IMR-90 (cell line): ENCODE measurements around the gene DUSP8. TPM values are rescaled to one million over a fixed set of nuclear protein-coding genes. Genes with fewer than 3 reads are reported as not detected.

ENCODE experiments used
- ATAC-seq: fragments of 200-7000 bp; cut with Tn5 transposase; 2 replicates; pipeline ENCODE4 v1.9.1; 2020; ENCODE audit warnings: low read depth, mild to moderate bottlenecking, moderate library complexity
- BruUV-seq: library from RNA; stranded (reverse); fragments of 400-500 nt; replicated peaks from 2 replicates; lab custom pipeline; 2021; lab: Mats Ljungman, UMichigan
- CTCF ChIA-PET: fragments of 300-600 bp; formaldehyde crosslinking; extraction: SDS; loops from one replicate; lab custom pipeline; 2021; ENCODE audit warnings: antibody characterized with exemption; lab: Yijun Ruan, JAX
- POLR2A ChIA-PET: fragments of 300-600 bp; sonication (Branson Sonifier 250); formaldehyde crosslinking; loops from one replicate; lab custom pipeline; 2022; ENCODE audit warnings: antibody characterized with exemption; ENCODE audit not compliant: unreplicated experiment; lab: Charles Lee
- DNase-seq: peaks from one replicate; pipeline ENCODE4 v3.0.0; 2013
- H2AFZ ChIP-seq: replicated peaks from 2 replicates; pipeline ENCODE3; 2013; ENCODE audit warnings: low read length, mild to moderate bottlenecking; ENCODE audit not compliant: poor library complexity
- H2AK5ac ChIP-seq: 2 replicates; pipeline ENCODE4 v1.6.1; 2013; ENCODE audit warnings: low read depth, low read length, inconsistent platforms
- H2AK9ac ChIP-seq: replicated peaks from 2 replicates; pipeline ENCODE3; 2013; ENCODE audit warnings: mild to moderate bottlenecking, low read depth, low read length, moderate library complexity; ENCODE audit not compliant: poor library complexity
- H2BK120ac ChIP-seq: 2 replicates; pipeline ENCODE4 v1.6.1; 2013; ENCODE audit warnings: low read depth, low read length, inconsistent platforms
- H2BK15ac ChIP-seq: 3 replicates; pipeline ENCODE4 v1.6.1; 2013; ENCODE audit warnings: low read depth, low read length, inconsistent platforms
- H2BK20ac ChIP-seq: 2 replicates; pipeline ENCODE4 v1.6.1; 2013; ENCODE audit warnings: low read depth, mild to moderate bottlenecking, inconsistent platforms, low read length, moderate library complexity
- H2BK5ac ChIP-seq: 2 replicates; pipeline ENCODE4 v1.6.1; 2013; ENCODE audit warnings: mild to moderate bottlenecking, low read depth, low read length, inconsistent platforms; ENCODE audit not compliant: poor library complexity, severe bottlenecking
- H3K14ac ChIP-seq: replicated peaks from 2 replicates; pipeline ENCODE4 v1.6.1; 2013; ENCODE audit warnings: low read depth, low read length, inconsistent platforms
- H3K18ac ChIP-seq: 2 replicates; pipeline ENCODE4 v1.6.1; 2013; ENCODE audit warnings: low read depth, low read length, control low read depth
- H3K23ac ChIP-seq: 2 replicates; pipeline ENCODE4 v1.6.1; 2013; ENCODE audit warnings: low read depth, low read length, inconsistent platforms
- H3K27ac ChIP-seq: 2 replicates; pipeline ENCODE4 v1.5.1; 2013; ENCODE audit warnings: mild to moderate bottlenecking, control low read depth, low read length; ENCODE audit not compliant: insufficient read depth
- H3K27me3 ChIP-seq: 2 replicates; pipeline ENCODE4 v1.6.1; 2013; ENCODE audit warnings: low read length; ENCODE audit not compliant: control insufficient read depth, insufficient read depth
- H3K36me3 ChIP-seq: 2 replicates; pipeline ENCODE4 v1.6.1; 2013; ENCODE audit warnings: low read length, mixed read lengths; ENCODE audit not compliant: control insufficient read depth, insufficient read depth
- H3K4ac ChIP-seq: 2 replicates; pipeline ENCODE4 v1.6.1; 2013; ENCODE audit warnings: low read depth, low read length, inconsistent platforms
- H3K4me1 ChIP-seq: 2 replicates; pipeline ENCODE4 v1.6.1; 2013; ENCODE audit warnings: low read length, mixed read lengths; ENCODE audit not compliant: control insufficient read depth, insufficient read depth
- H3K4me2 ChIP-seq: 2 replicates; pipeline ENCODE4 v1.6.1; 2013; ENCODE audit warnings: low read depth, mild to moderate bottlenecking, control low read depth, low read length, moderate library complexity
- H3K4me3 ChIP-seq: 2 replicates; pipeline ENCODE4 v1.5.1; 2013; ENCODE audit warnings: low read depth, mild to moderate bottlenecking, control low read depth, low read length, moderate library complexity; ENCODE audit not compliant: insufficient read depth
- H3K56ac ChIP-seq: 2 replicates; pipeline ENCODE4 v1.6.1; 2013; ENCODE audit warnings: low read length, inconsistent platforms; ENCODE audit not compliant: insufficient read depth; ENCODE audit errors: extremely low read depth
- H3K79me1 ChIP-seq, 2 experiments: 2 replicates each; pipeline ENCODE4 v1.6.1; 2013; ENCODE audit warnings: low read length in 2 of 2, inconsistent platforms in 1 of 2, low read depth in 1 of 2
- H3K9ac ChIP-seq: 2 replicates; pipeline ENCODE4 v1.6.1; 2013; ENCODE audit warnings: low read depth, low read length, control low read depth
- H3K9me1 ChIP-seq: 2 replicates; pipeline ENCODE4 v1.6.1; 2013; ENCODE audit warnings: low read length, inconsistent platforms; ENCODE audit not compliant: insufficient read depth
- H3K9me3 ChIP-seq: 2 replicates; pipeline ENCODE4 v1.6.1; 2013; ENCODE audit warnings: low read length; ENCODE audit not compliant: control insufficient read depth, insufficient read depth
- H4K20me1 ChIP-seq: 2 replicates; pipeline ENCODE4 v1.6.1; 2013; ENCODE audit warnings: low read length, inconsistent platforms; ENCODE audit not compliant: insufficient read depth
- H4K5ac ChIP-seq: 2 replicates; pipeline ENCODE4 v1.6.1; 2013; ENCODE audit warnings: mild to moderate bottlenecking, low read depth, low read length, control low read depth
- H4K8ac ChIP-seq, 2 experiments: 2 replicates each; pipeline ENCODE4 v1.6.1; 2013; ENCODE audit warnings: low read depth in 2 of 2, low read length in 2 of 2, control low read depth in 1 of 2, inconsistent platforms in 1 of 2
- H4K91ac ChIP-seq: 2 replicates; pipeline ENCODE4 v1.6.1; 2013; ENCODE audit warnings: low read depth, low read length, inconsistent platforms; ENCODE audit not compliant: insufficient read depth
- BHLHE40 ChIP-seq: fragments of 150-350 bp; IDR thresholded peaks from 2 replicates; pipeline ENCODE4 v1.6.1; 2016; ENCODE audit warnings: mild to moderate bottlenecking, low read depth, low read length
- CEBPB ChIP-seq: IDR thresholded peaks from 2 replicates; pipeline ENCODE4 v1.6.1; 2012; ENCODE audit warnings: low read depth, low read length, improper control_type of control experiment
- CHD1 ChIP-seq: IDR thresholded peaks from 2 replicates; pipeline ENCODE4 v1.6.1; 2012; ENCODE audit warnings: low read depth, low read length, improper control_type of control experiment
- CTCF ChIP-seq: conservative IDR thresholded peaks from 2 replicates; pipeline ENCODE4 v1.5.1; 2012; ENCODE audit warnings: mild to moderate bottlenecking, low read depth, low read length, improper control_type of control experiment
- FOS ChIP-seq: fragments of 150-350 bp; IDR thresholded peaks from 2 replicates; pipeline ENCODE4 v1.6.1; 2016; ENCODE audit warnings: low read depth, low read length
- MAFK ChIP-seq: IDR thresholded peaks from 2 replicates; pipeline ENCODE4 v1.6.1; 2012; ENCODE audit warnings: low read depth, low read length, improper control_type of control experiment
- MAZ ChIP-seq: IDR thresholded peaks from 2 replicates; pipeline ENCODE4 v1.6.1; 2012; ENCODE audit warnings: low read depth, mild to moderate bottlenecking, low read length, improper control_type of control experiment, moderate library complexity, borderline replicate concordance
- MXI1 ChIP-seq: IDR thresholded peaks from 2 replicates; pipeline ENCODE4 v1.6.1; 2012; ENCODE audit warnings: low read depth, mild to moderate bottlenecking, low read length, moderate library complexity, borderline replicate concordance
- NFE2L2 ChIP-seq: fragments of 150-350 bp; IDR thresholded peaks from 2 replicates; pipeline ENCODE4 v1.6.1; 2016; ENCODE audit warnings: low read depth, mild to moderate bottlenecking, low read length
- POLR2A ChIP-seq: IDR thresholded peaks from 2 replicates; pipeline ENCODE4 v1.6.1; 2012; ENCODE audit warnings: mild to moderate bottlenecking, low read depth, low read length
- RAD21 ChIP-seq: IDR thresholded peaks from 2 replicates; pipeline ENCODE4 v1.6.1; 2012; ENCODE audit warnings: low read length, improper control_type of control experiment
- RCOR1 ChIP-seq: IDR thresholded peaks from 2 replicates; pipeline ENCODE4 v1.6.1; 2012; ENCODE audit warnings: mild to moderate bottlenecking, low read length, improper control_type of control experiment; ENCODE audit not compliant: insufficient replicate concordance
- SMC3 ChIP-seq: fragments of 150-350 bp; IDR thresholded peaks from 2 replicates; pipeline ENCODE4 v1.6.1; 2016; ENCODE audit warnings: low read depth, mild to moderate bottlenecking, antibody characterized with exemption, low read length, moderate library complexity
- WGBS, 2 experiments: methylation state at CpG; one replicate each; pipeline versions ENCODE4 v1.1.5 to v1.1.7; 2013; ENCODE audit warnings: missing lambda C conversion rate in 2 of 2; ENCODE audit not compliant: insufficient read length in 1 of 2; ENCODE audit errors: extremely low coverage in 2 of 2; 5-methylcytosine and 5-hydroxymethylcytosine counted together
- dilution Hi-C: fragments of 300-500 bp; cut with HindIII; formaldehyde crosslinking; loops from one replicate; pipeline ENCODE4 v1.14.3; 2018; ENCODE audit warnings: low sequenced_read_pairs; ENCODE audit not compliant: unreplicated experiment
- in situ Hi-C: fragments of 300-500 bp; cut with MboI; formaldehyde crosslinking; loops from 3 replicates; pipeline ENCODE4 v1.14.3; 2019; ENCODE audit warnings: low sequenced_read_pairs, inconsistent platforms, mixed read lengths
- intact Hi-C: fragments of 100-400 bp; cut with micrococcal nuclease; formaldehyde crosslinking; loops from 2 replicates; pipeline ENCODE4 v1.10.0; 2022
- polyA plus RNA-seq, 3 experiments: library from polyadenylated mRNA; depleted of rRNA; stranded (reverse); fragments of >200 nt; gene quantifications; 2 replicates each; pipeline ENCODE4 v1.2.3, GENCODE V29; 2012; ENCODE audit warnings: low replicate concordance in 1 of 3
- total RNA-seq: library from RNA; depleted of rRNA; stranded (reverse); fragments of >200 nt; gene quantifications from 2 replicates; pipeline ENCODE4 v1.2.3, GENCODE V29; 2012
- TF ChIP-seq, protein P1 (sequence below): fragments of 150-350 bp; IDR thresholded peaks from 2 replicates; pipeline ENCODE4 v1.6.1; 2016; ENCODE audit warnings: low read depth, mild to moderate bottlenecking, low read length, moderate library complexity, borderline replicate concordance

Gene DUSP8
- total and polyA plus RNA-seq, 2 of the 4 experiments (the other 2 are of a cell fraction), result 0.72 to 4.2 TPM

DNA sequence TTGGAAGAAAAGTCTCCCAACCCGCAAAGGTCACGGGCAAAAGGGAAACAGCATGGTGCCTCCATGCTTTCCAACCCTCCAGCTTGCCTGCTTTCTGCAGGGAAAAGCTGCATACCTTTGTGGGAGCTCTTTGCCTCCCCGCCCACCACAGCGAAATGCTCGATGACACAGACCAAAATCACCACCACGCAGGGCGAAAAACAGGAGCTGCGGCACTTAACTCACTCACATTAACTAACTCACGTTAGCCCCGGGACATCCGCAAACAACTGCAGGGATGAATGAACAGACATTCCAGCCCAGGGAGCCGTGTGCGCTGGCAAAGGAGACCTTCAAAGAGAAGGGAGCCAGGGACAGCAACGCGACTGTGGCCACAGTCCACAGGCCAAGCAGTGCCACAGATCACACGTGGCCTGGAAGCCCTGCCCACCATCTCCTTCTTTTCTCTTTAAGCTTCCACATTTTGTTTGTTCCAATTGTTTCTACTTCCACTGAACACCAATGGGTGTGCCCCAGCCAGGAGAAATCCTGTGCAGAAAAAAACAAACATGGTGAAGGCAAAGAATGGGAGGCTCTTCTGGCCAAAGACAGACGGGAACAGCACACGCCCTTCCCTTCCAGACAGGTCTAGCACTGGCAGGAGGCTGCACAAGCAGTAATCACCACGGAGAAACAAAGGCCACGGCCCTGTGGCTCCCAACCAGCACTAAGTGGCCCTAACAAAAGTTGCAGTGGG lies 39.3 kb downstream of the DUSP8 start:
- no peak overlapping the region for H4K91ac ChIP-seq
- H2BK20ac ChIP-seq, result no peak overlapping the region
- no peak overlapping the region for H3K9ac ChIP-seq
- TF ChIP-seq RCOR1, result no peak
- TF ChIP-seq RAD21, result no peak
- TF ChIP-seq MAFK, result no peak
- no peak for TF ChIP-seq NFE2L2
- TF ChIP-seq CHD1, result no peak
- no peak for TF ChIP-seq FOS
- TF ChIP-seq POLR2A, result no peak
- no peak for TF ChIP-seq BHLHE40
- no peak for TF ChIP-seq CEBPB
- TF ChIP-seq CTCF, result no peak
- TF ChIP-seq MXI1, result no peak
- TF ChIP-seq, protein P1, sequence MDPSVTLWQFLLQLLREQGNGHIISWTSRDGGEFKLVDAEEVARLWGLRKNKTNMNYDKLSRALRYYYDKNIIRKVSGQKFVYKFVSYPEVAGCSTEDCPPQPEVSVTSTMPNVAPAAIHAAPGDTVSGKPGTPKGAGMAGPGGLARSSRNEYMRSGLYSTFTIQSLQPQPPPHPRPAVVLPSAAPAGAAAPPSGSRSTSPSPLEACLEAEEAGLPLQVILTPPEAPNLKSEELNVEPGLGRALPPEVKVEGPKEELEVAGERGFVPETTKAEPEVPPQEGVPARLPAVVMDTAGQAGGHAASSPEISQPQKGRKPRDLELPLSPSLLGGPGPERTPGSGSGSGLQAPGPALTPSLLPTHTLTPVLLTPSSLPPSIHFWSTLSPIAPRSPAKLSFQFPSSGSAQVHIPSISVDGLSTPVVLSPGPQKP, result no peak
- TF ChIP-seq SMC3, result no peak
- TF ChIP-seq MAZ, result no peak
- peaks cover 38 to 89% of the 10 kb centered on the region in 2 experiments for H3K79me1 ChIP-seq
- no TSS peak for BruUV-seq
- H3K9me3 ChIP-seq, result no peaks in the 10 kb centered on the region
- in situ Hi-C loops (no loop called here), dilution Hi-C loops (no loop called here), intact Hi-C loops (no loop called here)
- ATAC-seq (no peak), DNase-seq (no peak)
- H3K14ac ChIP-seq, result no peak overlapping the region
- POLR2A ChIA-PET, result no interaction called here
- H3K36me3 ChIP-seq, result peaks cover 9% of the 10 kb centered on the region
- peaks cover 19% of the 10 kb centered on the region for H3K9me1 ChIP-seq
- CTCF ChIA-PET, result no interaction called here
- peaks cover 3% of the 10 kb centered on the region; the same call in 1 of the 2 replicates for H3K4me1 ChIP-seq
- no peak overlapping the region for H2BK15ac ChIP-seq
- H2AFZ ChIP-seq, result no peak overlapping the region
- H2BK120ac ChIP-seq, result no peak overlapping the region
- no peak overlapping the region for H4K8ac ChIP-seq
- no peak overlapping the region for H2BK5ac ChIP-seq
- H2AK5ac ChIP-seq, result no peak overlapping the region
- H3K56ac ChIP-seq, result no peak overlapping the region
- whole genome bisulfite sequencing, 2 experiments, result 89% methylated on average over 13 of the region's 20 CpGs; no CpG with 5 or more reads in 1 of the 2 experiments
- H2AK9ac ChIP-seq, result no peak overlapping the region
- no peak overlapping the region for H3K27ac ChIP-seq
- no peak overlapping the region for H3K18ac ChIP-seq
- no peak overlapping the region for H3K4me3 ChIP-seq
- H3K4ac ChIP-seq, result no peak overlapping the region
- H3K27me3 ChIP-seq, result peaks cover under 1% of the 10 kb centered on the region
- peaks cover 89% of the 10 kb centered on the region for H4K20me1 ChIP-seq
- no peak overlapping the region for H4K5ac ChIP-seq
- H3K4me2 ChIP-seq, result no peak overlapping the region
- no peak overlapping the region for H3K23ac ChIP-seq
